Coronary artery (tissue), 2 donors: Measurements from ENCODE around the gene CKM.

Experiments used
- DNase-seq: peaks from one replicate; pipeline ENCODE4 v3.0.0-alpha.2; 2017; ENCODE audit warnings: low spot score
- H3K27ac ChIP-seq, 2 donors: fragments of 200-600 bp; sonication (generic); one replicate each; pipeline ENCODE4 v1.5.1; 2016 to 2019
- H3K4me3 ChIP-seq: fragments of 200-600 bp; sonication (generic); 2 replicates; pipeline ENCODE4 v1.5.1; 2016; ENCODE audit warnings: mild to moderate bottlenecking, moderate library complexity
- CTCF ChIP-seq: fragments of 200-600 bp; sonication (generic); IDR thresholded peaks from one replicate; pipeline ENCODE4 v1.5.1; 2019; ENCODE audit warnings: antibody characterized with exemption

CKM gene

GRCh38 chr19:45299719-45300118 is 23.0 kb downstream of the CKM start:
- Histone ChIP-seq H3K27ac (no peak overlapping the region), H3K4me3 (no peak overlapping the region)
- no peak for TF ChIP-seq CTCF
- DNase-seq, result no peak

GRCh38 chr19:45298264-45298663 is 24.4 kb downstream of the CKM start:
- no peak for DNase-seq
- no peak for TF ChIP-seq CTCF

GRCh38 chr19:45297674-45298073 is 25.0 kb downstream of the CKM start:
- DNase-seq, result no peak
- no peak overlapping the region for H3K4me3 ChIP-seq
- TF ChIP-seq CTCF, result no peak
- no peak overlapping the region for H3K27ac ChIP-seq

More at GRCh38 chr19:45298264-45298663, 24.4 kb downstream of the CKM start:
- Histone ChIP-seq H3K4me3 (no peak overlapping the region), H3K27ac (no peak overlapping the region)

- no peak for DNase-seq
- Histone ChIP-seq H3K27ac (no peak overlapping the region), H3K4me3 (no peak overlapping the region)
- TF ChIP-seq CTCF, result no peak
Observed at GRCh38 chr19:45296355-45296754, 26.3 kb downstream of the CKM start.

- Histone ChIP-seq H3K4me3 (no peak overlapping the region), H3K27ac (no peak overlapping the region)
- no peak for DNase-seq
- no peak for TF ChIP-seq CTCF
Observed at GRCh38 chr19:45295873-45296272, 26.8 kb downstream of the CKM start.

GRCh38 chr19:45294291-45295029 is 28.2 kb downstream of the CKM start:
- no peak for TF ChIP-seq CTCF
- H3K27ac ChIP-seq, result no peak overlapping the region
- DNase-seq, result no peak
- no peak overlapping the region for H3K4me3 ChIP-seq

GRCh38 chr19:45293682-45294081 is 29.0 kb downstream of the CKM start:
- no peak overlapping the region for H3K4me3 ChIP-seq
- no peak overlapping the region for H3K27ac ChIP-seq
- no peak for DNase-seq
- no peak for TF ChIP-seq CTCF
